ENCODE results near the gene DCHS1.

Gene DCHS1

DNA sequence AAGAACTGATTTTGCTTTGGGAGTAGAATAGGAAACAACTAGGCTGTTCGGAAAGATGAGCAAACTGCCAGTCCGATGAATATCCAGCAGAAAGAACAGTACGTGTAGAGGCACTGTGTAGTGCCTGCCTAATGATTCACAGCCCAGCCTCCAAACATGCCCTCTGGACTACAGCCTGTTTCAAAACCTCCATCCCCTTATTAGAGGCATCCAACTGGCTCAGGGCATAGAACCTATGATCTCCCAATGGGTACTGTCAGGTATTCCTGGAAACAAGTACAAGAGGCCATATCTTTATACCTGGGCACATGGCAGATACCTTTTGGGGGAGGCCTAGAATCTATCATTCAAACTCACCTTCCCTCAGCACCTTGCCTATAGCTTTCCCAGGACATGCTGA lies 57.1 kb downstream of the DCHS1 start:
- H3K9me3 ChIP-seq (ENCODE audit: control insufficient read depth, insufficient read depth, low read length), result no peaks in the 10 kb centered on the region
- H3K36me3 ChIP-seq (ENCODE audit: control insufficient read depth, low read length), result peaks cover 91% of the 10 kb centered on the region
- peaks cover 3% of the 10 kb centered on the region; the same call in 1 of the 2 replicates for H3F3A ChIP-seq (ENCODE audit: control insufficient read depth, insufficient read depth)
- H3K9me2 ChIP-seq (replicated peaks; ENCODE audit: control insufficient read depth, low read length), result no peaks in the 10 kb centered on the region
- H3K79me2 ChIP-seq (ENCODE audit: control insufficient read depth, low read length), result peaks cover 66% of the 10 kb centered on the region
- peaks cover 14% of the 10 kb centered on the region for H4K20me1 ChIP-seq (ENCODE audit: control insufficient read depth, insufficient read depth, low read depth, low read length)
- H3K27me3 ChIP-seq (ENCODE audit: control insufficient read depth, low read length), result no peaks in the 10 kb centered on the region
- H3K4me2 ChIP-seq (ENCODE audit: low read length), result no peak overlapping the region
- peaks cover 11% of the 10 kb centered on the region for H3K4me1 ChIP-seq (ENCODE audit: control insufficient read depth, low read length)
- TF ChIP-seq EZH2phosphoT487 (IDR thresholded peaks at IDR 0.05; ENCODE audit: borderline replicate concordance, low read length) (no peak), CTCF (IDR thresholded peaks at IDR 0.05; ENCODE audit: low read depth, low read length, poor library complexity, severe bottlenecking) (no peak)
- H3K4me3 ChIP-seq (ENCODE audit: low read length), result no peak overlapping the region
- H3K27ac ChIP-seq (ENCODE audit: low read depth, low read length), result no peak overlapping the region

GRCh38 chr11:6596239-6596877 lies 59.3 kb downstream of the DCHS1 start:
- peaks cover 5% of the 10 kb centered on the region; the same call in 1 of the 2 replicates for H3F3A ChIP-seq (ENCODE audit: control insufficient read depth, insufficient read depth)
- peaks cover 44% of the 10 kb centered on the region for H3K79me2 ChIP-seq (ENCODE audit: control insufficient read depth, low read length)
- H3K4me1 ChIP-seq (ENCODE audit: control insufficient read depth, low read length), result no peaks in the 10 kb centered on the region; the same call in 1 of the 2 replicates
- H3K9me3 ChIP-seq (ENCODE audit: control insufficient read depth, insufficient read depth, low read length), result no peaks in the 10 kb centered on the region
- TF ChIP-seq CTCF (IDR thresholded peaks at IDR 0.05; ENCODE audit: low read depth, low read length, poor library complexity, severe bottlenecking) (no peak), EZH2phosphoT487 (IDR thresholded peaks at IDR 0.05; ENCODE audit: borderline replicate concordance, low read length) (no peak)
- H3K9me2 ChIP-seq (replicated peaks; ENCODE audit: control insufficient read depth, low read length), result no peaks in the 10 kb centered on the region
- no peaks in the 10 kb centered on the region for H3K27me3 ChIP-seq (ENCODE audit: control insufficient read depth, low read length)
- H3K27ac ChIP-seq (ENCODE audit: low read depth, low read length), result no peak overlapping the region
- peaks cover 6% of the 10 kb centered on the region; the same call in 1 of the 2 replicates for H4K20me1 ChIP-seq (ENCODE audit: control insufficient read depth, insufficient read depth, low read depth, low read length)
- no peak overlapping the region for H3K4me2 ChIP-seq (ENCODE audit: low read length)
- peaks cover 93% of the 10 kb centered on the region for H3K36me3 ChIP-seq (ENCODE audit: control insufficient read depth, low read length)
- H3K4me3 ChIP-seq (ENCODE audit: low read length), result no peak overlapping the region

DNA sequence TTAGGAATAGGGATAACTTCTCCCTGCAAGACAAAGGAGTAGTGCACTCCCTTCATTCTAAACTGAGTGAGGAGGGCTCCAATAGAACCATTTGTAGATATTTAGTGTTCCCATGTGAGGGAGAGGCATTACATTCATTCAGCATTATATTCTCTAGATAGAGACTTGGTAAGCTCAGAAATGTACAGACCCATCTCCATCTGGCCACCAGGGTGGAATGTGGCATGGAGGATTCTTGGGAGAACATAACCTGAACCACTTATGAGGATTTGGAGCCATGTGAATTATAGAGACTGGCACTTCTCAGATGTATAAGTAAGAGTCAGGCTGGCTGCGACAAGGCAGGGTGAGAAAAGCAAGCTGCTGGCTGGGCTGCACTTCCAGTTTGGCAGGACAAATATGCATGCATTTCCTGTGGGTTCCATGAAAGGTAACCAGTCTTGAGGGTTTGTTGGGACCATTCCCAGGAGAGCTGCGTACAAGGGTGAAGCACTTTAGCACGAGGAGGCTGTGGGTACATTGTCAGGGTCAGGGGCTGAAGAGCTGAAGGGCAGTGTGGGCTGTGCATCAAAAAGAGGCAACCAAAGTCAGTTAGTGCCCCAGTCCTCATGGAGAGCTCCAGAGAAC lies 61.4 kb downstream of the DCHS1 start:
- Histone ChIP-seq H3K9me3 (ENCODE audit: control insufficient read depth, insufficient read depth, low read length) (no peaks in the 10 kb centered on the region), H3K4me1 (ENCODE audit: control insufficient read depth, low read length) (no peaks in the 10 kb centered on the region), H3K4me2 (ENCODE audit: low read length) (no peak overlapping the region), H3F3A (ENCODE audit: control insufficient read depth, insufficient read depth) (peaks cover 10% of the 10 kb centered on the region; the same call in 1 of the 2 replicates), H3K9me2 (replicated peaks; ENCODE audit: control insufficient read depth, low read length) (no peaks in the 10 kb centered on the region), H4K20me1 (ENCODE audit: control insufficient read depth, insufficient read depth, low read depth, low read length) (peaks cover 4% of the 10 kb centered on the region; the same call in 1 of the 2 replicates), H3K4me3 (ENCODE audit: low read length) (no peak overlapping the region), H3K27me3 (ENCODE audit: control insufficient read depth, low read length) (no peaks in the 10 kb centered on the region), H3K79me2 (ENCODE audit: control insufficient read depth, low read length) (peaks cover 23% of the 10 kb centered on the region), H3K27ac (ENCODE audit: low read depth, low read length) (no peak overlapping the region), H3K36me3 (ENCODE audit: control insufficient read depth, low read length) (peaks cover 73% of the 10 kb centered on the region)
- TF ChIP-seq CTCF (IDR thresholded peaks at IDR 0.05; ENCODE audit: low read depth, low read length, poor library complexity, severe bottlenecking) (no peak), EZH2phosphoT487 (IDR thresholded peaks at IDR 0.05; ENCODE audit: borderline replicate concordance, low read length) (no peak)

All from DOHH2 (cell line).